ENCODE data around the gene NODAL.

Gene NODAL

DNA sequence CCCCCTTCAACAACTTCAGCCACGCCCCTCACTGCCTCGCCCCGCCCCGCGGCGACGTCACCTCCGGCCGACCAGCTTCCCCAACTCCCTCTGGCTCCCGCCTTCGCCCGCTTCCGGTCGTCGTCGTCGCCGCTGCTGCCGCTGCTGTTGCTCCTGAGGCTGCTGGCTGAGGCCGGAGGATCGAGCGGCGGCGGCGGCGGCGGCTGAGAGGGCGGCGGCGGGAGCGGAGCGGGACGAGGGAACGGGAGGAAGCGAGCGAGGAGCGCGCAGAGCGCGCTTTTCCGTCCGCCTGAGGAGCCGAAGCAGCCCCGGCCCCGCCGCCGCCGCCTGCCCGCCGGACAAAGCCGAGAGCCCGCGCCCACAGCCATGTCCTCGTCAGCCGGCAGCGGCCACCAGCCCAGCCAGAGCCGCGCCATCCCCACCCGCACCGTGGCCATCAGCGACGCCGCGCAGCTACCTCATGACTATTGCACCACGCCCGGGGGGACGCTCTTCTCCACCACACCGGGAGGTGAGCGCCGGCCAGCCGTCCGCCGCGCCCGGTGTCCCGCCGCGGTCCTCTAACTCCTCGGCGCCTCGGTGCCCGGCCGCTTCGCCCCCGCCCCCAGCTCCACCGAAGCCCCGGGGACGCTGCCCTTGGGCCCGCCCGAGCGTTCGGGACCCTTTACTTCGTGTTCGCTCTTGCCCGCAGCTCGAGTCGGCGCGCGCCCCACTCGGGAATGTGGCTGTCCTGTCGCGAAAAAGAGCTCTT, 37.3 kb downstream of the NODAL start, which contains the start of gene EIF4EBP2 (continued):
- TF ChIP-seq, protein P1, sequence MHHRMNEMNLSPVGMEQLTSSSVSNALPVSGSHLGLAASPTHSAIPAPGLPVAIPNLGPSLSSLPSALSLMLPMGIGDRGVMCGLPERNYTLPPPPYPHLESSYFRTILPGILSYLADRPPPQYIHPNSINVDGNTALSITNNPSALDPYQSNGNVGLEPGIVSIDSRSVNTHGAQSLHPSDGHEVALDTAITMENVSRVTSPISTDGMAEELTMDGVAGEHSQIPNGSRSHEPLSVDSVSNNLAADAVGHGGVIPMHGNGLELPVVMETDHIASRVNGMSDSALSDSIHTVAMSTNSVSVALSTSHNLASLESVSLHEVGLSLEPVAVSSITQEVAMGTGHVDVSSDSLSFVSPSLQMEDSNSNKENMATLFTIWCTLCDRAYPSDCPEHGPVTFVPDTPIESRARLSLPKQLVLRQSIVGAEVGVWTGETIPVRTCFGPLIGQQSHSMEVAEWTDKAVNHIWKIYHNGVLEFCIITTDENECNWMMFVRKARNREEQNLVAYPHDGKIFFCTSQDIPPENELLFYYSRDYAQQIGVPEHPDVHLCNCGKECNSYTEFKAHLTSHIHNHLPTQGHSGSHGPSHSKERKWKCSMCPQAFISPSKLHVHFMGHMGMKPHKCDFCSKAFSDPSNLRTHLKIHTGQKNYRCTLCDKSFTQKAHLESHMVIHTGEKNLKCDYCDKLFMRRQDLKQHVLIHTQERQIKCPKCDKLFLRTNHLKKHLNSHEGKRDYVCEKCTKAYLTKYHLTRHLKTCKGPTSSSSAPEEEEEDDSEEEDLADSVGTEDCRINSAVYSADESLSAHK (tag by site-specific recombination; IDR thresholded peaks at IDR 0.05) = no peak
- no peak for TF ChIP-seq ZBTB48 (tag by site-specific recombination; IDR thresholded peaks at IDR 0.05)
- TF ChIP-seq ZXDB (tag by site-specific recombination; IDR thresholded peaks at IDR 0.05) = peak; percentile 7; the same call in 1 of the 2 replicates
- no peak for TF ChIP-seq ZNF112 (tag by site-specific recombination; IDR thresholded peaks at IDR 0.05)
- no peak for TF ChIP-seq ZNF555 (tag by site-specific recombination; conservative IDR thresholded peaks at IDR 0.05)
- no peak for TF ChIP-seq ZNF174 (tag by site-specific recombination; IDR thresholded peaks at IDR 0.05)
- TF ChIP-seq ZNF623 (tag by site-specific recombination; IDR thresholded peaks at IDR 0.05) = no peak
- no peak for TF ChIP-seq YY1 (tag by site-specific recombination; IDR thresholded peaks at IDR 0.05)
- TF ChIP-seq ZBTB21 (tag by site-specific recombination; IDR thresholded peaks at IDR 0.05) = no peak
- no peak for TF ChIP-seq ZNF248 (tag by site-specific recombination; IDR thresholded peaks at IDR 0.05)
- TF ChIP-seq, protein P2, sequence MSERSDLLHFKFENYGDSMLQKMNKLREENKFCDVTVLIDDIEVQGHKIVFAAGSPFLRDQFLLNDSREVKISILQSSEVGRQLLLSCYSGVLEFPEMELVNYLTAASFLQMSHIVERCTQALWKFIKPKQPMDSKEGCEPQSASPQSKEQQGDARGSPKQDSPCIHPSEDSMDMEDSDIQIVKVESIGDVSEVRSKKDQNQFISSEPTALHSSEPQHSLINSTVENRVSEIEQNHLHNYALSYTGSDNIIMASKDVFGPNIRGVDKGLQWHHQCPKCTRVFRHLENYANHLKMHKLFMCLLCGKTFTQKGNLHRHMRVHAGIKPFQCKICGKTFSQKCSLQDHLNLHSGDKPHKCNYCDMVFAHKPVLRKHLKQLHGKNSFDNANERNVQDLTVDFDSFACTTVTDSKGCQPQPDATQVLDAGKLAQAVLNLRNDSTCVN (tag by site-specific recombination; optimal IDR thresholded peaks at IDR 0.05) = peak; percentile 77
- TF ChIP-seq ZNF19 (tag by site-specific recombination; IDR thresholded peaks at IDR 0.05; ENCODE audit: low read depth) = no peak
- TF ChIP-seq ZNF132 (tag by site-specific recombination; IDR thresholded peaks at IDR 0.05; ENCODE audit: borderline replicate concordance) = no peak
- TF ChIP-seq MZF1 (tag by site-specific recombination; IDR thresholded peaks at IDR 0.05; ENCODE audit: borderline replicate concordance) = no peak
- TF ChIP-seq ZNF239 (tag by site-specific recombination; IDR thresholded peaks at IDR 0.05) = no peak
- TF ChIP-seq ZNF560 (tag by site-specific recombination; IDR thresholded peaks at IDR 0.05; ENCODE audit: borderline replicate concordance) = no peak
- TF ChIP-seq KLF1 (tag by site-specific recombination; IDR thresholded peaks at IDR 0.05) = peak; percentile 76
- TF ChIP-seq ZNF426 (tag by site-specific recombination; IDR thresholded peaks at IDR 0.05) = no peak
- no peak for TF ChIP-seq ZNF350 (tag by site-specific recombination; IDR thresholded peaks at IDR 0.05)
- TF ChIP-seq, protein P3, sequence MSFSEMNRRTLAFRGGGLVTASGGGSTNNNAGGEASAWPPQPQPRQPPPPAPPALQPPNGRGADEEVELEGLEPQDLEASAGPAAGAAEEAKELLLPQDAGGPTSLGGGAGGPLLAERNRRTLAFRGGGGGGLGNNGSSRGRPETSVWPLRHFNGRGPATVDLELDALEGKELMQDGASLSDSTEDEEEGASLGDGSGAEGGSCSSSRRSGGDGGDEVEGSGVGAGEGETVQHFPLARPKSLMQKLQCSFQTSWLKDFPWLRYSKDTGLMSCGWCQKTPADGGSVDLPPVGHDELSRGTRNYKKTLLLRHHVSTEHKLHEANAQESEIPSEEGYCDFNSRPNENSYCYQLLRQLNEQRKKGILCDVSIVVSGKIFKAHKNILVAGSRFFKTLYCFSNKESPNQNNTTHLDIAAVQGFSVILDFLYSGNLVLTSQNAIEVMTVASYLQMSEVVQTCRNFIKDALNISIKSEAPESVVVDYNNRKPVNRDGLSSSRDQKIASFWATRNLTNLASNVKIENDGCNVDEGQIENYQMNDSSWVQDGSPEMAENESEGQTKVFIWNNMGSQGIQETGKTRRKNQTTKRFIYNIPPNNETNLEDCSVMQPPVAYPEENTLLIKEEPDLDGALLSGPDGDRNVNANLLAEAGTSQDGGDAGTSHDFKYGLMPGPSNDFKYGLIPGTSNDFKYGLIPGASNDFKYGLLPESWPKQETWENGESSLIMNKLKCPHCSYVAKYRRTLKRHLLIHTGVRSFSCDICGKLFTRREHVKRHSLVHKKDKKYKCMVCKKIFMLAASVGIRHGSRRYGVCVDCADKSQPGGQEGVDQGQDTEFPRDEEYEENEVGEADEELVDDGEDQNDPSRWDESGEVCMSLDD (tag by site-specific recombination; IDR thresholded peaks at IDR 0.05) = no peak
- TF ChIP-seq HOXC10 (CRISPR knock-in tag; IDR thresholded peaks at IDR 0.05) = no peak
- TF ChIP-seq, protein P4, sequence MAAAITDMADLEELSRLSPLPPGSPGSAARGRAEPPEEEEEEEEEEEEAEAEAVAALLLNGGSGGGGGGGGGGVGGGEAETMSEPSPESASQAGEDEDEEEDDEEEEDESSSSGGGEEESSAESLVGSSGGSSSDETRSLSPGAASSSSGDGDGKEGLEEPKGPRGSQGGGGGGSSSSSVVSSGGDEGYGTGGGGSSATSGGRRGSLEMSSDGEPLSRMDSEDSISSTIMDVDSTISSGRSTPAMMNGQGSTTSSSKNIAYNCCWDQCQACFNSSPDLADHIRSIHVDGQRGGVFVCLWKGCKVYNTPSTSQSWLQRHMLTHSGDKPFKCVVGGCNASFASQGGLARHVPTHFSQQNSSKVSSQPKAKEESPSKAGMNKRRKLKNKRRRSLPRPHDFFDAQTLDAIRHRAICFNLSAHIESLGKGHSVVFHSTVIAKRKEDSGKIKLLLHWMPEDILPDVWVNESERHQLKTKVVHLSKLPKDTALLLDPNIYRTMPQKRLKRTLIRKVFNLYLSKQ (tag by site-specific recombination; IDR thresholded peaks at IDR 0.05; ENCODE audit: borderline replicate concordance) = no peak
- peak; percentile 66; the same call in 1 of the 2 replicates for TF ChIP-seq ZNF629 (tag by site-specific recombination; IDR thresholded peaks at IDR 0.05)
- TF ChIP-seq ZNF202 (tag by site-specific recombination; IDR thresholded peaks at IDR 0.05; ENCODE audit: borderline replicate concordance) = no peak
- no peak for TF ChIP-seq ZBTB8A (tag by site-specific recombination; IDR thresholded peaks at IDR 0.05)
- TF ChIP-seq ZNF184 (tag by site-specific recombination; IDR thresholded peaks at IDR 0.05) = no peak
- no peak for TF ChIP-seq ZNF311 (tag by site-specific recombination; IDR thresholded peaks at IDR 0.05; ENCODE audit: borderline replicate concordance)
- TF ChIP-seq ZNF175 (tag by site-specific recombination; IDR thresholded peaks at IDR 0.05) = no peak
- TF ChIP-seq KLF16 (tag by site-specific recombination; IDR thresholded peaks at IDR 0.05) = peak; percentile 85
- TF ChIP-seq, protein P5, sequence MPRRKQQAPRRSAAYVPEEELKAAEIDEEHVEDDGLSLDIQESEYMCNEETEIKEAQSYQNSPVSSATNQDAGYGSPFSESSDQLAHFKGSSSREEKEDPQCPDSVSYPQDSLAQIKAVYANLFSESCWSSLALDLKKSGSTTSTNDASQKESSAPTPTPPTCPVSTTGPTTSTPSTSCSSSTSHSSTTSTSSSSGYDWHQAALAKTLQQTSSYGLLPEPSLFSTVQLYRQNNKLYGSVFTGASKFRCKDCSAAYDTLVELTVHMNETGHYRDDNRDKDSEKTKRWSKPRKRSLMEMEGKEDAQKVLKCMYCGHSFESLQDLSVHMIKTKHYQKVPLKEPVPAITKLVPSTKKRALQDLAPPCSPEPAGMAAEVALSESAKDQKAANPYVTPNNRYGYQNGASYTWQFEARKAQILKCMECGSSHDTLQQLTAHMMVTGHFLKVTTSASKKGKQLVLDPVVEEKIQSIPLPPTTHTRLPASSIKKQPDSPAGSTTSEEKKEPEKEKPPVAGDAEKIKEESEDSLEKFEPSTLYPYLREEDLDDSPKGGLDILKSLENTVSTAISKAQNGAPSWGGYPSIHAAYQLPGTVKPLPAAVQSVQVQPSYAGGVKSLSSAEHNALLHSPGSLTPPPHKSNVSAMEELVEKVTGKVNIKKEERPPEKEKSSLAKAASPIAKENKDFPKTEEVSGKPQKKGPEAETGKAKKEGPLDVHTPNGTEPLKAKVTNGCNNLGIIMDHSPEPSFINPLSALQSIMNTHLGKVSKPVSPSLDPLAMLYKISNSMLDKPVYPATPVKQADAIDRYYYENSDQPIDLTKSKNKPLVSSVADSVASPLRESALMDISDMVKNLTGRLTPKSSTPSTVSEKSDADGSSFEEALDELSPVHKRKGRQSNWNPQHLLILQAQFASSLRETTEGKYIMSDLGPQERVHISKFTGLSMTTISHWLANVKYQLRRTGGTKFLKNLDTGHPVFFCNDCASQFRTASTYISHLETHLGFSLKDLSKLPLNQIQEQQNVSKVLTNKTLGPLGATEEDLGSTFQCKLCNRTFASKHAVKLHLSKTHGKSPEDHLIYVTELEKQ (tag by site-specific recombination; IDR thresholded peaks at IDR 0.05; ENCODE audit: borderline replicate concordance) = no peak

All from HEK293 (cell line).